Kidney (tissue), 14 donors: ENCODE results near the gene WDR74. TPM values are rescaled to one million over a fixed set of nuclear protein-coding genes. Genes with fewer than 3 reads are reported as not detected.

ENCODE experiments used
- DNase-seq, 5 donors: peaks; one replicate each; pipeline ENCODE4 v3.0.0-alpha.2; 2013 to 2020
- FAIRE-seq: peaks from 2 replicates; lab custom pipeline; 2012; peaks lifted over from hg19 to GRCh38; lab: Jason Lieb, UNC
- H3K27ac ChIP-seq, 2 donors: one replicate each; pipeline ENCODE4 v1.7.0; 2013; ENCODE audit warnings: low read depth in 2 of 2, low read length in 2 of 2, inconsistent platforms in 1 of 2
- H3K27me3 ChIP-seq: one replicate; pipeline ENCODE4 v1.7.1; 2013; ENCODE audit warnings: low read length, inconsistent platforms; ENCODE audit not compliant: control insufficient read depth, insufficient read depth
- H3K36me3 ChIP-seq, 3 donors: one replicate each; pipeline versions ENCODE4 v1.7.0 to v1.7.1; 2013; ENCODE audit warnings: low read length in 3 of 3, control low read depth in 1 of 3, inconsistent platforms in 1 of 3; ENCODE audit not compliant: insufficient read depth in 3 of 3, control insufficient read depth in 2 of 3
- H3K4me1 ChIP-seq, 3 donors: one replicate each; pipeline versions ENCODE4 v1.7.0 to v1.7.1; 2013; ENCODE audit warnings: low read length in 3 of 3, inconsistent platforms in 1 of 3, low read depth in 1 of 3; ENCODE audit not compliant: control insufficient read depth in 2 of 3, insufficient read depth in 2 of 3
- H3K4me3 ChIP-seq, 3 donors: one replicate each; pipeline versions ENCODE4 v1.7.0 to v1.8.1; 2013; ENCODE audit warnings: low read length in 3 of 3, control low read depth in 1 of 3, inconsistent platforms in 1 of 3
- H3K9ac ChIP-seq, 3 donors: one replicate each; pipeline versions ENCODE4 v1.7.0 to v1.7.1; 2013; ENCODE audit warnings: low read length in 3 of 3, control low read depth in 1 of 3, inconsistent platforms in 1 of 3
- H3K9me3 ChIP-seq, 3 donors: one replicate each; pipeline versions ENCODE4 v1.7.0 to v1.7.1; 2013; ENCODE audit warnings: low read length in 3 of 3, control low read depth in 1 of 3, inconsistent platforms in 1 of 3; ENCODE audit not compliant: control insufficient read depth in 2 of 3, insufficient read depth in 1 of 3
- intact Hi-C: fragments of 100-400 bp; cut with DNase I; formaldehyde crosslinking; loops from one replicate; pipeline ENCODE4 v1.11.1; 2022
- polyA plus RNA-seq: library from polyadenylated mRNA; stranded (reverse); fragments of 350-450 nt; fragmentation: Illumina TruSeq; extraction: RNeasy Lipid Tissue Mini Kit (QIAGEN cat#74804); gene quantifications from one replicate; pipeline ENCODE4 v1.2.3, GENCODE V29; 2014; ENCODE audit warnings: low read depth, low replicate concordance; ENCODE audit not compliant: insufficient read depth
- total RNA-seq: library from RNA; stranded (reverse); fragmentation: NEBNext Ultra II Directional; extraction: Animal tissue kit (Norgen Biotek cat#: 25700); gene quantifications from one replicate; pipeline ENCODE4 v1.2.1, GENCODE V29; 2021
- TF ChIP-seq, protein P1 (sequence below): IDR thresholded peaks from 3 replicates; pipeline ENCODE4 v1.5.1; 2012; ENCODE audit warnings: mild to moderate bottlenecking, moderate library complexity, borderline replicate concordance; ENCODE audit not compliant: insufficient read depth; ENCODE audit errors: extremely low read depth
- donor health status: control.
- donor health status: control.
- donor health status: control.
- donor health status: control.
- donor health status: control.
- donor health status: DM: yes; HTN: yes; CAD: no.
- donor health status: Normal renal cell carcinoma (clear cell type).

Gene WDR74
- total and polyA plus RNA-seq, 2 donors from 2014 or later, result 38.5 to 48.9 TPM

GRCh38 chr11:62875698-62876478, 36.5 kb upstream of the WDR74 start:
- intact Hi-C loops, result no loop called here
- Histone ChIP-seq H3K9ac (no peak overlapping the region), H3K36me3 (no peaks in the 10 kb centered on the region), H3K27ac (no peak overlapping the region), H3K4me3 (no peak overlapping the region), H3K4me1 (peaks cover 3 to 11% (median 10%) of the 10 kb centered on the region in 3 donors), H3K27me3 (no peaks in the 10 kb centered on the region), H3K9me3 (no peaks in the 10 kb centered on the region)
- TF ChIP-seq, protein P1, sequence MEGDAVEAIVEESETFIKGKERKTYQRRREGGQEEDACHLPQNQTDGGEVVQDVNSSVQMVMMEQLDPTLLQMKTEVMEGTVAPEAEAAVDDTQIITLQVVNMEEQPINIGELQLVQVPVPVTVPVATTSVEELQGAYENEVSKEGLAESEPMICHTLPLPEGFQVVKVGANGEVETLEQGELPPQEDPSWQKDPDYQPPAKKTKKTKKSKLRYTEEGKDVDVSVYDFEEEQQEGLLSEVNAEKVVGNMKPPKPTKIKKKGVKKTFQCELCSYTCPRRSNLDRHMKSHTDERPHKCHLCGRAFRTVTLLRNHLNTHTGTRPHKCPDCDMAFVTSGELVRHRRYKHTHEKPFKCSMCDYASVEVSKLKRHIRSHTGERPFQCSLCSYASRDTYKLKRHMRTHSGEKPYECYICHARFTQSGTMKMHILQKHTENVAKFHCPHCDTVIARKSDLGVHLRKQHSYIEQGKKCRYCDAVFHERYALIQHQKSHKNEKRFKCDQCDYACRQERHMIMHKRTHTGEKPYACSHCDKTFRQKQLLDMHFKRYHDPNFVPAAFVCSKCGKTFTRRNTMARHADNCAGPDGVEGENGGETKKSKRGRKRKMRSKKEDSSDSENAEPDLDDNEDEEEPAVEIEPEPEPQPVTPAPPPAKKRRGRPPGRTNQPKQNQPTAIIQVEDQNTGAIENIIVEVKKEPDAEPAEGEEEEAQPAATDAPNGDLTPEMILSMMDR, result no peak
- no peak for FAIRE-seq
- DNase-seq, result peak in 1 of 5 donors; percentile 37

- FAIRE-seq, result no peak
- intact Hi-C loops, result no loop called here
Observed at GRCh38 chr11:62874851-62875250, 35.5 kb upstream of the WDR74 start.

GRCh38 chr11:62865635-62866034, 26.2 kb upstream of the WDR74 start:
- H3K27ac ChIP-seq, result no peak overlapping the region

More at GRCh38 chr11:62874851-62875250, 35.5 kb upstream of the WDR74 start:
- Histone ChIP-seq H3K27ac (no peak overlapping the region), H3K36me3 (no peaks in the 10 kb centered on the region), H3K4me1 (peaks cover 2 to 7% (median 6%) of the 10 kb centered on the region in 3 donors), H3K9me3 (no peaks in the 10 kb centered on the region), H3K9ac (no peak overlapping the region), H3K27me3 (no peaks in the 10 kb centered on the region), H3K4me3 (no peak overlapping the region)
- TF ChIP-seq, protein P1, result no peak
- DNase-seq, result peak in 1 of 5 donors; percentile 25

More at GRCh38 chr11:62865635-62866034, 26.2 kb upstream of the WDR74 start:
- intact Hi-C loops, result loop anchor here (10.0 kb wide), 1 partner anchor 81 kb away; the partner anchor contains the start of gene TMEM179B
- no peak overlapping the region for H3K4me3 ChIP-seq
- DNase-seq (peak in 1 of 5 donors; percentile 16), FAIRE-seq (no peak)
- TF ChIP-seq, protein P1, result no peak
- H3K36me3 ChIP-seq, result no peaks in the 10 kb centered on the region
- H3K27me3 ChIP-seq, result no peaks in the 10 kb centered on the region
- no peaks in the 10 kb centered on the region for H3K9me3 ChIP-seq
- H3K4me1 ChIP-seq, result no peaks in the 10 kb centered on the region
- no peak overlapping the region for H3K9ac ChIP-seq
